GM19397 (cell line): ENCODE measurements around the gene ZDHHC9.
"Not testable (repeated sequence)": the region's sequence is repeated elsewhere in the genome, so short reads cannot be mapped to it uniquely, and the experiment has no call there.

ENCODE experiments used
- ATAC-seq: cut with Tn5 transposase; IDR thresholded peaks from one replicate; pipeline ENCODE4 v1.9.1; 2021; ENCODE audit warnings: mild to moderate bottlenecking, moderate library complexity; ENCODE audit not compliant: unreplicated experiment

The ZDHHC9 gene

DNA sequence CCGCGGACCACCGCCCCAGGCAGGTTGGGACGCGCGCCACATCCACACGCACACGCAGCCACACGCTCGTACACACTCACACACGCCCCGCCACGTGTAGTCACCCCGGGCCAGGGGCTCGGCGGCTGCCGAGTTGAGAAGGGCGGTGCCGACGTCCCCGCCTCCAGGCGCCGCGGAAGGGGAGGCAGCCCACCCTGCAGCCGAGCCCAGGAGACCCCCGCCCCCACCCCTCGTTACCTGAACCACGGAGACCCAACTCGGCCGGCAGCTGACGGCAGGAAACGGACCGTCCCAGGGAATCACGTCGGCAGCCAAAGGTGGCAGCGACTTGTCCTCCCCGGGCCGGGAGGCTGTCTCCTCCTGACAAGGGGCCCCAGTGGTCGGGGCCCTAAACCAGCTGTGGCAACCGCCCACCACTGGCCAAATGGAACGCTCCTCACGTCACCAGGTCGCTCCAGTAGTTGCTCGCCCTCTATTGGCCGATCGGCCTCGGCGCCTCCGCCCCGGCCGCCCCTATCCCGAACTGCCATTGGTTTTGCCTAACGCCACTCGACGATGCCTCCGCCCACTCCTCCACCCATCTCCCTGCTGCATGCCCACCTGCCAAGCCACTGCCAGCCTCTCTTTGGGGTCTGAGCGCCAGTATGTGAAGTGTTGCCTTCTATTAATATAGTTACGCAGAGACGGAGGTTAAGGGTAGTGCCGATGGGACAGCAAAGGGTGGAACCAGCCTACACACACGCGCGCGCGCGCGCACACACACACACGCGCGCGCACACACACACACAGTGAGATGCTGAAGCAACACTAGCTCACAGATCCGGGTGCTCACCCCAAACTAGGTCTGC, at the start of gene ZDHHC9:
Gene ZDHHC9 (minus strand): TSS at position 428 of the 848 bp plus-strand sequence. CDS start 1,941 bp downstream, outside the sequence.
- peak; percentile 98 for ATAC-seq

DNA sequence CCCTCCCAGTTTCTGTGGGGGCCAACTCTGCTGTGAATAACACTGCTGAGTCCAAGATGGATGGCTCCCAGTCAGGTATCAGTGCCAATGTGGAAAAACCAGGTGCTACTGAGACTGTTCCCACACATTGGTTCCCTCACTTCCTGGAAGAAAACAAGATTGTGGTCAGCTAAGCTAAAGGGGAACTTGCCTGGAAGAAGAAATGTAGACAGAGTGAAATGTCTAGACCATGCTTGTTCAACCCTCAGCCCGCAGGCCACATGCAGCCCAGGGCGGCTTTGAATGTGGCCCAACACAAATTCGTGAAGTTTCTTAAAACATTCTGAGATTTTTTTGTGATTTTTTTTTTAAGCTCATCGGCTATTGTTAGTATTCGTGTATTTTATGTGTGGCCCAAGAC, 33.7 kb upstream of the ZDHHC9 start:
- ATAC-seq, result no peak

DNA sequence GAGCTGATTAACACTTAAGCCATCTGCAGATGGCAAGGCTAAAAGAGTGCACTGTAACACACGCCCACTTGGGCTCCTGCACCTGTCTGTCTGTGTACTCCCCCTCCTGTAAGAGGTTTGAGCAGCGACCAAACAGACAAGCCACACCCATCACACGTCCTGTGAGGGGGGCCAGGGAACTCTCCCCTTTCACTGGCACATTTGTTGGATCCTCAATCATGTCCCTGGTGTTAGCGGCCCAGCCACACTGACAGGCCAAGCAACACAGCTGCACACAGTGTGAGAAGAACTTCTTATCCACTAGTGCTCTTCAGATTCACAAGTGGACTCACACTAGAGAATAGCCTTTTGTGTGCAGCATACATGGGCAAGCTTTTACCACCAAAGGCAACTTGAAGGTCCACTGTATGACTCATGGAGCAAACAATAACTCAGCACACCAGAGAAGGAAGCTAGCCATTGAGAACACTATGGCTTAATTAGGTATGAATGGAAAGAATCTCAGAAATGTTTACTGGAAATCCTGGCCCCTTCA, 33.2 kb upstream of the ZDHHC9 start:
- no peak for ATAC-seq

DNA sequence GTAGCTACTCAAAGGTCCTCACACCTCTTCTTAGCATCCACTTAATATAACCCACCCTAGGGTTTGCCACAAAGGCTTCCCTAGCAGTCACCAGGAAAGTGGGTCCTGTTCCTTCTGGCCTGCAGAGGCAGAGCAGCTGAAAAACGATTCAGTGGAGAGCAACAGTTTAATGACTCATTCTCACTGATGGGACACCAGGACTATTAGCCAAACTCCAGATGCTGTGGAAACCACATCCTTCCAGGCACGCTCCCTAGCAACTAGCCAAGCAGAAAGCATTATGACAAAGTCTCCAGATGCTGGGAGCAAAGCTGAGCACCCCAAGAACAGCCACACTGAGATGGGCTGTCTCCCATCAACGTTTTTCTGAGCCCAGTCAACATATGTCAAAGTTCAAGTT, 32.0 kb upstream of the ZDHHC9 start:
- no peak for ATAC-seq

DNA sequence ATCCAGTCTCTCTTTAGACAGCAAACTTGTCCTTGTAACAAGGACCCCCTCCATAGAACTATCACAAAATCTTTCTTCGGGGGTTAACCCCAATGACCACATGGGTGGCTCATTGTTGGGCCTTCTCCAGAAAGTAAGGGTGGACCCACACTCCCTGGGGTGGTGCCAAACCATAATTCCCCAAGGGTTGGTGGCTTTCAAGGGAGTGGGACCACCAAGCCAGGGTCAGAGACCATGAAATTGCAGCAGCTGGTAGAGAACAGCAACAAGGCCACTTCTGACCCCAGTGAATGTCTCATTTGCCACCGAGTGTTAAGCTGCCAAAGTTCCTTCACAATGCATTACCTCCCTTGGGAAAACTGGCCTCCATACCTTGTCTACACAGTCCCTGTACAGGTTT, 28.8 kb upstream of the ZDHHC9 start:
- ATAC-seq, result no peak

DNA sequence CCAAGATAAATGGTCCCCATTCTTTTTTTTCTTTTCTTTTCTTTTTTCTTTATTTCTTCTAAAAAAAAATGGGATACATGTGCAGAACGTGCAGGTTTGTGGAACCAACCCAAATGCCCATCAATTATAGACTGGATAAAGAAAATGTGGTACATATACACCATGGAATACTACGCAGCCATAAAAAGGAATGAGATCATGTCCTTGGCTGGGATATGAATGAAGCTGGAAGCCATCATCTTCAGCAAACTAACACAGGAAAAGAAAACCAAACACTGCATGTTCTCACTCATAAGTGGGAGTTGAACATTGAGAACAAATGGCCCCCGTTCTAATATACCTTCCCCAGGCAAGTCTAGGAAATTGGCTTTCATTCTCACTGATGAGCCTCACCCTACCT, 22.6 kb upstream of the ZDHHC9 start:
- ATAC-seq, result not testable (repeated sequence)

DNA sequence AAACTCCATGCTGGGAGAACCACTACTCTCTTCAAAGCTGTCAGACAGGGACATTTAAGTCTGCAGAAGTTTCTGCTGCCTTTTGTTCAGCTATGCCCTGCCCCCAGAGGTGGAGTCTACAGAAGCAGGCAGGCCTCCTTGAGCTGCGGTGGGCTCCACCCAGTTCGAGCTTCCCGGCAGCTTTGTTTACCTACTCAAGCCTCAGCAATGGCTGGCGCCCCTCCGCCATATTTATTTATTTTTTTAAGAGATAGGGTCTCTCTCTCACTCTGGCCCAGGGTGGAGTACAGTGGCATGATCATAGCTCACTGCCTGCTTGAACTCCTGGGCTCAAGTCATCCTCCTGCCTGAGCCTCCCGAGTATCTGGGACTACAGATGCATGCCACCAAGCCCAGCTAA, 15.4 kb upstream of the ZDHHC9 start:
- not testable (repeated sequence) for ATAC-seq

DNA sequence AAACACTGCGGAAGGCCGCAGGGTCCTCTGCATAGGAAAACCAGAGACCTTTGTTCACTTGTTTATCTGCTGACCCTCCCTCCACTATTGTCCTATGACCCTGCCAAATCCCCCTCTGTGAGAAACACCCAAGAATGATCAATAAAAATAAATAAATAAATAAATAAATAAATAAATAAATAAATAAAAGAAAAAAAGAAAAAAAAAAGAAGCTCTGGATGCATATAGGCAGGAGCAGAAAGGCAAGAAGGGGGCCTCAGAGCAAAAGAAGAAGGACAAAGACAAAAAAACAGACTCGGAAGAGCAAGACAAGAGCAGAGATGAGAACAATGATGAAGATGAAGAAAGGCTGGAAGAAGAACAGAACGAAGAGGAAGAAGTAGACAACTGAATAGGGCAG, 8.1 kb upstream of the ZDHHC9 start:
- not testable (repeated sequence) for ATAC-seq

DNA sequence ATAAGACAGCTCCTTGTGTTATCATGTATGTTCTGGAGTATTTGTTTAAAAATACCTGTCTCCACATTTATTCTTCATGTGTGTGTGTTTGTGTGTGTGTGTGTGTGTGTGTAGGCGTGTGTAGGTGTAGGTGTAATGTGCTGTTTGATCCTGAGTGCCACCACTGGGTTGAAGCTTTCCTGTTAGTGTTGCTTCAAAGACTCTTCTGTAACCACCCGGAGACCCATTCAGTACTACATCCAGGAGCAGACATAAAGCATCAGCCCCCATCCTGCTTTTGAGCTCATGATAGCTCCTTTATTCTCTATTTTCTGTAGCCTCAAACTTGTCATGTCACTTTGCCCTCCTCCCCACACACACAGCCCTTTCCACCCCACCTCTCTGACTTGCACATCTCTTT, 3.0 kb upstream of the ZDHHC9 start:
- no peak for ATAC-seq

DNA sequence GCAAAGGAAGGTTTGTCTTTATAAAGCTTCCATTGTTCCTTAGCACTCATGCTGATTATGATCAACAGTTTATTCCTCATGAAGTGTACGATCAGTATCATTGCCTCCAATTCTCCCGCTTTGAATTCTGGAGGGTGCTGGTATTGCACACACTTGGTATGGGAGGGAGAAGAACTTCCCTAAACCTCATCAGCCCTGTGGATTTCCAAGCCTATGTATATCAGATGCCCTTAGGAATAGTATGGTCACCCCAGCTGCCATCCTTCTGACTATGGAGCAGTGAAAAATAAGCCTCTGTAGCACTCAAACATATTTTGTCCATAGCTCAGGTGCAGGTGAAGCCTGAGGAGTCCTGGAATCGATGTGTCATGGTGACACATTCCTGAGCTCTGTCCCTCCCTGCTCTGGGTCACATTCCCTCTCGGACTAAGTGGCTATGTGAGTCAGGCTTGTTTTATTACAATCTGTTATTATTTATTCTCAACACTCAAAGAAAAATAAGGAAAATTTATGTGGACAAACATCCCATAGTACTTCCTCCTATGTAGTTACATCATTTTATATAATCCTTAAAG, 2.0 kb upstream of the ZDHHC9 start:
- ATAC-seq, result no peak

DNA sequence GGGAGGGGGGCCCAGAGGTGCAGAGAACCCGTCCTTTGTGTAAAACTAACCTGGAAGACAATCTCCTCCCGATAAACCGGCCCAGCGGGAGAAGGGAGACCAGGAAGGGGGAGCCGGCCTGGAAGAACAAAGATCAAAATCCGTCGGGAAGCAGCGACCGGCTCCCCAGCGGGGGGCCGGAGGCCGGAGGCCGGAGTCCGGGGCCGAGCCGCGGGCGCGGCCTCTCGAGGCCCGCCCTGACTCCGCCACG, 552 bp downstream of the ZDHHC9 start:
- no peak for ATAC-seq

DNA sequence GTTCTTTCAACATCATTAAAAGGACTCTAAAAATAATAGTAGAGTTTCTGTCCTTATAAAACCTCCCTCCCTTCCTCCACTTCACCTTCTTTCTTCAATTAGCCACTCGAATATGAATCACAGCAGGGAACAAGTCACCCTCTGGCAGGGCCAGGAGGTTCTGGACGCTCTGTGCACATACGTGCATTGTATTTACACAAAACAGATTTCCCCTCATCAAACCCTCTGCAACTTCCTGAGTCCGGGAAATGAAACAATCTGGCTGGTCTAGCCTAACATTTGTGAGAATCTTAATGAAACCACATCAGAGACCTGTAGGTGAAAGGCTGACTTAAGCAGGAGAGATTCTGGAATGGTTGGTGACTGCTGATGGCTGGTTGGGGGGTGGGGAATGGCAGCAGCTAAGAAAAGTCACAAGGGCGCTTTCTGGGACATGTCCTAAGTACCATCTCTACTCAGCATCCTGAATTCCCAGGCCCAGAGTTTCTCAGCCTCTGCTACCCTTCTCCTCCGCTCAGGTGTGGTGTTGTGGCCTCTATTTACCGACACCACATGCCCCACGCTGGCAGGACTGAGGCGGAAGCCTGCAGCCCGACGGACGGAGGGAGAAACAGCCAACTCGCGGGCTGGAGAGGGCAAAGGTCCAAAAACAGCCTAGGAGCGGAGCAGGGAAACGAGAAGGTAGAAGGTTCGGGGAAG, 1.0 kb downstream of the ZDHHC9 start:
- no peak for ATAC-seq

DNA sequence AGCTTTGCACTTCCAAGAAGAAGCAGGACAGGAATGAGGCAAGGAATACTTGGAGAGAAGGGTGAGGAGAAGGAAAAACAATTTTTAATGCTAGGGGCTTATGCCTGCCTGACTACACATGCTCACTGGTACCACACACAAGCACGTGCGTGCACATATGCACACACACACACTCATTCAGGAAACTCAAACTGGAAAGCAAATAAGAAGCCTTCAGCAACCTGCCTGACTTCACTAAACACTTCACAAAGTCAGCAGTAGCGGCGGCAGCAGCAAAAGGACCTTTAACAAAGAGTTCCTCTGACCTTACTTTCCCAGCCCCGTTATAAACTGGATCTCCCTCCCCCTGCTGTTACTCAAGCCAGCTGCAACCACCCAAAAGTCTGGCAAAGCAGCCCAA, 3.3 kb downstream of the ZDHHC9 start:
- no peak for ATAC-seq

DNA sequence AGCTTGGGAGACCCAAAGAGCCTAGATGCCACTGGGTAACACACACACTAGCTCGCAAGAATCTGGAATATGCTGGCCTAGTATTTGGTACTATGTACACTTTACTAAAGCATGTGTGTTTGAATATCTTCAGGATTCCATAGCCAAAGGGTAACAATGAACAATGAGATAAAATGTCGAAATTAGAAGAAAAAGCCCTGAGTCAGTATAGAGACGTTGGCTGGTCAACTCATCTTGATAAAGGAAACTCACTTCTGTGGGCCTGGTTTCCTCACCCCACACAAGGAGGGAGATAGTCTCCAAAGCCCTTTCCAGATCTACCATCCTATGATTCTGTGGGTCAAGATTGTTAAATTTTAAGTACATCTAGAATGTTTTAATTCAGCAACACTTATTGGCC, 6.9 kb downstream of the ZDHHC9 start:
- no peak for ATAC-seq

DNA sequence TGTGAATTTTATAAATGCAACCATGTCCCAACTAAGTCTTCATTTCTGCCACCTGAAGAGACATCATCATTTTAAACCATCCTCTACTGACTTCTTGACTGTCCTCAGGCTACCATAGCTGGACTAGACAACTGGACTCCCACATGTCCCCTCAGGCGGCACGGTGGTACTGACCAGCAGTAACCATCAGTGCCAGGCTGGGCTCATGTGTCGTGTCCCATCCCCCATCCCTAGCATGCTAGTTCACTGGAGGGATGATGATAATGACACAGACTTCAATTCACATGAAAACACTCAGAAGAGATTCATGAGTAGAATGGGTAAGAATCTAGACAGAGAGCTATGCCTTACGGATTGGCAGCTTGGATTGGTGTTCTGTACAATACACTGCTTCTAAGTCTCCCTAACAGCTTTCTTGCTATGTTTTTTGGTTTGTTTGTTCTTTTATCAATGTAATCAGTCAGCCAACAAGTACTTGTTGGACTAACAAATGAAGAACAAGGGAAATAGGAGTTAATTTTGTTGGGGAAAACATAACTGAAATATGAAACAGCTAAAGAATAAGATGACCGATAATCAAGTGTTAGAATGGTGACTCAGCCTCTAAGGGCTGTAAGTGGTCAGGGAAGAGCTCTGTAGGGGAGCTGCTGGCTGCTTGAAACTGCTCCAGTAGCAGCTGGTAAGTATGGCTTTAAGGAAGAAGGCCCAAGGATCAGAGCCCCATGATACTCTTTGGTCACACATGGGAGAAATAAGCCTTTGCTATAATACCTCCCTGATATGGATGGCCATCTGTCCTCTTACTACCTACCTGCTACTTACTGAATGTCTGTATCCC, 10.3 kb downstream of the ZDHHC9 start:
- ATAC-seq, result no peak

DNA sequence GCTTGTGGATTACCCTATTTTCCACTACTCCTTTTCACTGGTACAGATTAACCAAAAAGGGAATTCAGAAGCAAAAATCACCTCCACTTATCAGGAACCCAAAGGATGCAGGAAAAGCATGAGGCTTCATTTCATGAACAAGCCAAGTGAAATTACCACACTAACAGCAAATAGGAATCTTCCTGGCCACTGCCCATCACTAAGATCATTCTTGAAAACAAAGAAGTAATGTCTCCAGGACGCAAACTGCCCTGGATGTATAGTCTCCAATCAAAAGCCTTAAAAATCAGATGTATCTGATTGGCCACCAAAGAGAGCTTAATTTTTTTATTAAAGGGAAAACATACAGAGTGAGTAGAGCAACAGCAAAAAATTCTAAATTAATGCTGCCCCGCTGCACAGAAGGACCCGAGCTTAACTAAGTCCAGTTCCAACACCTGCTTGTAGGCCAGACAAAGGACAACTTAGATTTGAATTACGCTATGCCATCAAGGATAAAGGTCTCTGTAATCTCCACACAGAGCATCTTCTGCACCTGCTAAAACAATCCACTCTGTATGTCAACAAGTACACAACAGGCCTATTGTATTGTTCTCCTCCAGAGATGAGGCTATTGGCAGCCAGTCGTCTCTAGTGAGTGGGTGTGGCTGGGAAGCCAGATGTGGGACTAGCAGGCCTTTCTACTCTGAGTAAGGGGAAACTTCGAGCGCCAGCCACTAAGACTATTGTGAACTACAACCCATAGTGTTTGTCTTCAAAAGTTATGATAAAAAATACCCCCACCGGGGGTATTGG, 12.4 kb downstream of the ZDHHC9 start:
- no peak for ATAC-seq

DNA sequence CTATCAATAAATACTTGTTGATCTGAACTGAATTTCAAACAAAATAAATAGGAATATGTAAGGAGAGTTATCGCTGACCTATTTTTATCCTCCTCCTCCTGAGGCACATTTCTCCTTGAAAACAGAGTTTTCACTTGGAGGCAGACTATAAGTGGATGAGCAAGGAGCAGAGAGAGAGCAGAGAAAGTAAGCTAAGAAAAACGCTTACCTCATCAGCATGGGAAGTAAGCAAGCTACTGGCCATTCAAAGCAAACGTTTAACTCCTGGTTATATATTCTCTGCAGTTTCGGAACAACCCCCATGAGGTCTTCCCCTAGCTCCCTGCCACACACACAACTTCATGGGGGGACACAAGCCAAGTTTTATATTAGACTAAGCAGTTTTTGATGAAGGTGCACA, 13.2 kb downstream of the ZDHHC9 start:
- ATAC-seq, result no peak

DNA sequence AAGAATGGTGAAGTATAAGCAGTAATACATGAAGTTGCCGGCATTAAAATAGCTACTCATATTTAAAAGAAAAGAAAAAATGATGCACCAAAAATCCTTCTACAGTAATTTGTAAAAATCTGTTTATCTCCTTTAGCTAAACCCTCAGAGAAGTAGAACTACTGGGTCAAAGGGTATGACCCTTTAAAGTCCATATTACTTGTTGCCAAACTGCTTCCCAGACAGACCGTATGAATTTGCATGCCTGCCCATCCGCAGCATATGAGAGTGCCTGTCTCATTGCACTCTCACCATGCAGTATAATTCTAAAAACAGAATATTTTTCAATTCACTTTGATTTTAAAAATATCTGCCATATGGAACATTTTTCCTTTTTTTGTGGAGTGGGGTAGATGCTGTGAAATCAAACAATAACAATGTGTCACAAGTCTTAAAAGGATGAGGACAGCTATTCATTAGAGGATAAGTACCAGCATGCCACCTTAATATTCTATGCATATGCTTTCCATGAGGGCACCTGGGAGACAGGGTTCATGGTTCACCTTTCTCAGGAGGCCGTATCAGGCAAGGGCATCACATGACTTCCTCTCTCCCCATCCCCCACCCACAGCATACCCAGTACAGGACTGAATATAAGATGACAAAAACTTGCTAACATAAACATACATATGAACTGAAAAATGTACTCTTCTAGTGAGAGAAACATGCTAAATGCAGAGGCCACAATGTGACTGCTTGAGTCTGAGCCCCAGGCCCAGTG, 17.8 kb downstream of the ZDHHC9 start:
- ATAC-seq, result no peak

DNA sequence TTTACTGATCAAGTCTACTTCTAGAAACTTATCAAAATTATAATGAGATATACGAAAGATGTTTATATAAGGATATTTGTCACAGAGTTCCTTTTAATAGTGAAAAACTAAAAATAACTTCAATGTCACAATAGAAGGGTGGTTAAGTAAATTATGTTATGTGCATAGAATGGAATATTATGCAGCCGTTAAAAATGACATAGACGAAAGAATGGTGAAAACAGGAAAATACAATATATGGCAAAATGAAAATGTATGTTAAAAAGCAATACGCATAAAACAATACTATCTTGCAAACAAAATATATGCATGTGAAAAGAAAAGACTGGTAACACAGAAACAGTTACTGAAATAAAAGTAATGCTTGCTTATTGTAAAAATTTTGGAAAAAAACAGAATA, 19.1 kb downstream of the ZDHHC9 start:
- no peak for ATAC-seq

DNA sequence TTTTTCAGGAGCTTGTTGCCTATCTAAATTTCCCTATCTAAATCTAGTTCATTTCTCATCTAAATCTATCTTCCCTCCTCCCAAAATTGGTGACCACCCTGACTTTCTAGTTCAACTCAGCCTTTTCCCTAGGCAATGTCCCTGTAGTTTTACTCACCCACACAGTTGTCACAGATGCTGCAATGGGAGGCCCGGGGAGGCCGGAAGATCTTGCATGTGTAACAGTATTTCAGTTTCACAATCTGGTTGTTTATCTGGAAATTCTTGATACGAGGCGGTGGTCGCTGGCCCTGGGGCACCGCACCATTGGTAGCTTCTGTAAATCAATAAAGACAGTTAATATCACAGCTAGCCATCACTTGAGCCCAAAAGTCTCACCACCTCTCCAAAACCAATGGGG, 20.2 kb downstream of the ZDHHC9 start:
- no peak for ATAC-seq
